Stimulated activated CD4-positive, alpha-beta T cell treated with anti-CD3 and anti-CD28 coated beads, Interleukin-2, amount 100 ng/mL, for 24 hours (primary cell): ENCODE measurements around the gene BCL2L15.

Experiments used
- DNase-seq, 2 donors: peaks; one replicate each; pipeline ENCODE4 v3.0.0-alpha.2; 2020

BCL2L15 gene

GRCh38 chr1:113887402-113888175 is at the start of gene BCL2L15:
Gene BCL2L15, minus strand, starts transcription at chr1:113887581. Its CDS starts 206 bp downstream, at chr1:113887375.
- no peak for DNase-seq

GRCh38 chr1:113937146-113937545 is 49.8 kb upstream of the BCL2L15 start:
- no peak for DNase-seq

DNA sequence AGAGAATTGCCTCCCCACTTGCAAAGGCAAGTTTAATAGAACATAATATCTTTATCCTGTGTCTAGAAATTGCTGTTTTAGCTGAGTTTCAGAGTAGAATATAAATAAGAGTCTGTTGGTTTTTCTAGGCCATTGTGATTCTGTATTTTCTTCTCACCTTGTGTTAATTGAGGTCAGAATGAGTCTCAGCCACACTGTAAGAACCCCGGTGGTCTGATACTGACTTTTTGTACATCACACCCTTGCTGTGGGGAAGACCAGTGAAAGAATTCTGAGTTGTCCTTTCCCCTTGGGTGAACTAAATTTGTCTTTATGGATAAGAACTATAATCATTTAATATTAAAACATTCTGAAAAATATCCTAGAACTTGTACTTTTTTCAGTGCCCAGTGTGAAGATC is 48.6 kb upstream of the BCL2L15 start:
- DNase-seq = no peak

DNA sequence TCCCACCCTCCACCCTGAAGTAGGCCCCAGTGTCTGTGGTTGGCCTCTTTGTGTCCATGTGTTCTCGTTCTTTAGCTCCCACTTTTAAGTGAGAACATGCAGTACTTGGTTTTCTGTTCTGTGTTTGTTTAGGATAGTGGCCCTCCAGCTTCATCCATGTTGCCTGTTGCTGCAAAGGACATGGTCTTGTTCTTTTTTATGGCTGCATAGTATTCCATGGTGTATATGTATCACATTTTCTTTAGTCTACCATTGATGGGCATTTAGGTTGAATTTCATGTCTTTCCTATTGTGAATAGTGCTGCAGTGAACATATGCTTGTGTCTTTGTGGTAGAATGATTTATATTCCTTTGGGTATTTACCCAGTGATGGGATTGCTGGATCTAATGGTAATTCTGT is 47.8 kb upstream of the BCL2L15 start:
- DNase-seq = no peak

GRCh38 chr1:113934511-113935055 is 47.2 kb upstream of the BCL2L15 start:
- no peak for DNase-seq

GRCh38 chr1:113934006-113934405 is 46.6 kb upstream of the BCL2L15 start:
- DNase-seq = no peak

DNA sequence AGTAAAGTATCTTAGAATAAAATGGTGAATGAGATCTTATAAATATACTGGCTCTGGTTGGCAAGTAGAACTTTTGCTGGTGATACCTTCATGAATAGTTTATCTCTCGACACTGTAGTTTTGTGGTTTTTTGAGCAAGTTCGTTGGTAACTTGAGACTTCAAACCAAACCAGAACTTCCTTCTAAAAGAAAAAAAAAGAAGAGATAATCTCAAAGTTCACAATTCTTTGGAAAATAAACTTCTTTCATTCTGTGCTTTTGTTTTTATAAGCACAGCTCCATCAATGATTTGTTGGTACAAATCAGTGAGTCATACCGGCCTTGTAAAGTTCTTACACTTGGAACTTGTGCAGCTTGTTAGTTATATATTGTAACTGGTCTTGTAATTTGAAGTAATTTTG is 44.1 kb upstream of the BCL2L15 start:
- DNase-seq = no peak

- peak; percentile 58 to 68 for DNase-seq
These were observed 43.2 kb upstream of the BCL2L15 start for GRCh38 chr1:113930499-113931161.

DNA sequence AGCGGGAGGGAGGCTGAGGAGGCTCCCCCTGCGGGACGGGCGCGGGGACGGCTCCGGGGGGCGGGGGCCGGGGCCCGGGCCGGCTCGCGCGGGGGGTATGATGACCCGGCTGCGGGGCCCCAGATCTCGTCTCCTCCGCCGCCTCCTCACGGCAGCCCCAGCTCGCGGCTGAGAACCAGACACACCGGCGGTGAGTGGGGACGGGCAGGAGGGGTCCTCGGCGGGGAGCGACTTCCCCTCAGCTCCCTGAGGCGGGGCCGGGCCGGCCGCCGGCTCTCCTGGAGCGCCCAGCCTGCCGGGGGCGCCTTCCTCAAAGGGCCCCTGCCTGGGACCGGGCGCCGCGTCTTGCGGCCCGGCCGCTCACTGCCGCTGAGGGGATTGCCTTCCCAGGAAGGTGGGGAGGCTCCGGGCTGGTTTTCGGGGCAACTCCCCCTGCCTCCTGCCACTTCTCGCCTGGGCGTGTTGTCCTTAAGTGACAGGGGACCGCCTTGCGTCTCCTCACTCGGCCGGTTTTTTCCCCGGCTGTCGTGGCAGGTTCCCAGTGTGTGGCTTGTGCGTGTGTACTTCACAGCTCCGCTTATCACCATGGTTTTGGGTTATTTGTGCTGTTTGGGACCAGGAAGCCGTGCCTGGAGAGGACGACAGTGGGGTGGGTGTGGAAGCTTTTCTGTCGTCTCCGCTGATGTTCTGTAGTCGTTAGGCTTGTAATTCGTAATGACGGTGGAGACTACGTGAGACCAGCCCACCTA is 42.5 kb upstream of the BCL2L15 start:
- peak; percentile 58 to 65 for DNase-seq

- DNase-seq = peak; percentile 93 to 94
These were observed 41.8 kb upstream of the BCL2L15 start, which contains the start of gene HIPK1 for GRCh38 chr1:113928941-113929749. Gene HIPK1, plus strand, starts transcription at chr1:113929324.

DNA sequence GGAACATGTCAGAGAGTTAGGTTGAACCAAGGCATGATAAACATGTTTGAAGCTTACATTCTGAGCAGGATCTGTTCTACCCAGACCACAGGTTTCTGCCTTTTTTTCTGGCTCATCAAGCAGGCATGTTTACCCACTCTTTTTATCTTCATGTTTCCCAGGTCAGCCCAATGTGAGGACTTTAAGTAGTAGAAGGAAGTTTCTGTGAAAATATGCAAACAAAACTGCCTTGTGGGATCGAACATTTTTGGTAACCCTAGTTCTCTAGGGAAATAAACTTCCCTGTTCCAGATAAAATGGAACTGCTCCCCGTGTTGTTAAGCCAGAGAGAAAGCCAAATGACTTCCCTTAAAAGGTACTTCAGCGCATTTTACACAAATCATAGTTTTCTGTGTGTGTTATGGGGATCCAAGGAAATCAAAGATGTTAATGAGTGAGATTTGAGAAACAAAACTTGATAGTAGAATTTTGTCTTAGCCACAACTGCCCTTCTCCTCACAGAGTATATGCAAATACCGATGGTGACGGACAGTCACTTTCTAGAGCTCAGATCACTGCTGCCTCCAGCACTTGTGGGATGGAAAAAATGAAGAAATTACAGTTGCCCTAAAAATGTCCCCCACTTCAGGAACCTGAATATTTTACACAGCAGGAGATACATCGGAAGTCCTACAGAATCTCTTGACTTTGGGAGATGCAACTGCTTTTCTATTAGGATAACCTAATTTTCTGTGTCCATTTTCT is 41.0 kb upstream of the BCL2L15 start:
- DNase-seq = no peak

- DNase-seq = no peak
These were observed 37.1 kb upstream of the BCL2L15 start for GRCh38 chr1:113924473-113924872.

- no peak for DNase-seq
These were observed 35.6 kb upstream of the BCL2L15 start for GRCh38 chr1:113922957-113923356.

DNA sequence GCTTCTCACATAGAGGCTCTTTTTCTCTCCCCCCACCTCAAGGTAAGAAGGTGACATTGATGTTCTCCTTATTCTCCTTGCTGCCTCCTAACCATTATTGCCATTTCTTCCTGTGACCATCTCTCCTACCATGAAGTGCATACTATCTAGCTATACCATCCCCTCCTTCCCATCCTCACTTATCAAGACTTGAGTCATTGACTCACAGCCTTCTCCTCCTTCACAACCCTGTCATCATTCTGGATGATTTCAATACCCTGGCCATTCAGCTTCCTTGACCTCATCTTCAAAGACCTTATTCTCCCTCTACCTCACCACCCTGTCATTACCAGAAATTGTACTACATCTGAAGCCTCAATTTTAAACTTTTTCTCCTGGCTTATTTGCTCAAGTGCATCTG is 30.9 kb upstream of the BCL2L15 start:
- DNase-seq = no peak

GRCh38 chr1:113917400-113918082 is 30.2 kb upstream of the BCL2L15 start:
- DNase-seq = no peak

DNA sequence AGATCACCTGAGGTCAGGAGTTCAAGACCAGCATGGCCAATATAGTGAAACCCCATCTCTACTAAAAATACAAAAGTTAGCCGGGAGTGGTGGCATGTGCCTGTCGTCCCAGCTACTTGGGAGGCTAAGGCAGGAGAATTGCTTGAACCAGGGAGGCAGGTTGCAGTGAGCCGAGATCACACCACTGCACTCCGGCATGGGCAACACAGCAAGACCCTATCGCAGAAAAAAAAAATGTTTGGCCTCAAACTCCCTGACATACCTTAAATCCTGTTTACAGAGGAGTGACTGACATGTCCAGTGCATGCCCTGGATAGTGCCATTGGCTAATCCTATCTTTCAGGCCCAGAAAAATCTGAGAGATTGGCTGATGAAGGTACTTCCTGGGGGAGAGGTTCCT is 29.6 kb upstream of the BCL2L15 start:
- no peak for DNase-seq

GRCh38 chr1:113913887-113914664 is 26.7 kb upstream of the BCL2L15 start:
- DNase-seq = no peak

- no peak for DNase-seq
These were observed 25.9 kb upstream of the BCL2L15 start for GRCh38 chr1:113913312-113913668.

GRCh38 chr1:113912594-113913311 is 25.4 kb upstream of the BCL2L15 start:
- DNase-seq = no peak

GRCh38 chr1:113905435-113905861 is 18.1 kb upstream of the BCL2L15 start:
- peak in 1 of 2 donors; percentile 42 for DNase-seq
